UCSD-AML1 (cell line): ENCODE results near the gene CHMP6.
"Not testable (repeated sequence)": the region's sequence is repeated elsewhere in the genome, so short reads cannot be mapped to it uniquely, and the experiment has no call there.

ENCODE experiments used
- DNase-seq: peaks from one replicate; lab custom pipeline; 2025; ENCODE audit not compliant: unreplicated experiment; lab: John Stamatoyannopoulos, UW

The CHMP6 gene

DNA sequence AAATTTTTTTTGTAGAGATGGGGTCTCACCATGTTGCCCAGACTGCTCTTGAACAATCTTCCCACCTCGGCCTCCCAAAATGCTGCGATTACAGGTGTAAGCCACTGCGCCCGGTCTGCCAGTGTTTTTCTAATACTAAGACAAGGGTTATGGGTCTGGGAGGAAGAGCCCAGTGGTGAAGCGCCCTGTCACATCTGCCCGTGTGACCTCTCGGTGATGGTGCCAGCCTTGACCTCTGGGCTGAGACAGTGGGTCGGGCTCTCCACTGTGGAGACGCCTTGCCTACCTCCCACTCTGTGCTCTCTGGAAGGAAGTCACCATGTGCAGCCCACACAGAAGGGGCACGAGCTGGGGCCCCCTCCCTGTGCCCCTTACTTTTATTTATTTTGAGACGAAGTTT is 38.2 kb downstream of the CHMP6 start:
- DNase-seq, result no peak

DNA sequence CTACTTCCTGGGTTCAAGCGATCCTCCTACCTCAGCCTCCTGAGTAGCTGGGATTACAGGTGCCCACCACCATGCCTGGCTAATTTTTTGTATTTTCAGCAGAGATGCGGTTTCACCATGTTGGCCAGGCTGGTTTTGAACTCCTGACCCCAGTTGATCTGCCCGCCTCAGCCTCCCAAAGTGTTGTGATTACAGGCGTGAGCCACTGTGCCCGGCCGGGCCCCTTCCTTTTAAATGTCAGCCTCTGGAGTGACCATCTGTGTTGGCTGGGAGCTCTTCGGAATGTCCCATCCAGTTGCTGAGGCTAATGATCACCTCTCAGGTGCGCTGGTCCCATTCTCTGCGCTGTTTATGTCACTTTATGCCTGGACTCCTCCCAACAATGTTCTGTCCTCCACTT is 38.7 kb downstream of the CHMP6 start:
- not testable (repeated sequence) for DNase-seq

DNA sequence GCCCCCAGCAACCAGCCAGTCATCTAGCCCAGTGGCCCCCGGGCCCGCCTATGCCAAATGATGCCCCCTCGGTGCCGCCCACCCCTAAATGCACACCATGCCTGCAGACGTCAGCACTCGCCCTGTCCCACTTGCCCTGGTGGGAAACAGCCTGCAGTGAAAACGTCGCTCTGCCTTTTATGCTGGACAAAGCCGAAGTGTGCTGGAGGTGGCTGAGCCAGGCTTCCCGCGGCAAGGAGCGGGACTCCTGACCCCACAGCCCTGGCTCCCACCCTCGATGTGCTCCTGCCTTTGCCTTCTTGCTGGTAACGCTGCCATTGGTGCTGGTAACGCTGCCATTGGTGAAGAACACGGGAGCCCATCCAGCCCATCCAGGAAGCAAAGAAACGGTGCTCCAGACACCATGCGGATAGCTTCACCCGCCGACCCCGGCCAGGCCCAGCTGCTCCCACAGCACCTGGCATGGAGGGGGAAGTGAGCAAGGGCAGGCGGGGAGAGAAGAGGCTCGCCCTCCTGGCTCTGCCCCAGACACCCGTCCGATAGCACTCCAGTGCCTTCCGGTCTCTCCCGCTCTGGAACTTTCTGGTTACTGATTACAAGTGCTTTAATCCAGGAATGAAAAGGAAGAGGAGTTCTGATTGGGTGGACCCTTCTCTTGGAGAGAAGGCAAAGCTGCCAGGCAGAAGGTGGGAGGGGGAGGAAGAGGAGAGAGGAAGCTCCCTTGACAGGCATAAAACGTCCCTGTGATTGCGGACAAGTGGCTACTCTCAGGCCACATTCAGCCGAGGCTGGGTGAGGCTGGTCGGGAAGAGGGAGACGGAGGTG is 39.3 kb downstream of the CHMP6 start:
- DNase-seq, result no peak

DNA sequence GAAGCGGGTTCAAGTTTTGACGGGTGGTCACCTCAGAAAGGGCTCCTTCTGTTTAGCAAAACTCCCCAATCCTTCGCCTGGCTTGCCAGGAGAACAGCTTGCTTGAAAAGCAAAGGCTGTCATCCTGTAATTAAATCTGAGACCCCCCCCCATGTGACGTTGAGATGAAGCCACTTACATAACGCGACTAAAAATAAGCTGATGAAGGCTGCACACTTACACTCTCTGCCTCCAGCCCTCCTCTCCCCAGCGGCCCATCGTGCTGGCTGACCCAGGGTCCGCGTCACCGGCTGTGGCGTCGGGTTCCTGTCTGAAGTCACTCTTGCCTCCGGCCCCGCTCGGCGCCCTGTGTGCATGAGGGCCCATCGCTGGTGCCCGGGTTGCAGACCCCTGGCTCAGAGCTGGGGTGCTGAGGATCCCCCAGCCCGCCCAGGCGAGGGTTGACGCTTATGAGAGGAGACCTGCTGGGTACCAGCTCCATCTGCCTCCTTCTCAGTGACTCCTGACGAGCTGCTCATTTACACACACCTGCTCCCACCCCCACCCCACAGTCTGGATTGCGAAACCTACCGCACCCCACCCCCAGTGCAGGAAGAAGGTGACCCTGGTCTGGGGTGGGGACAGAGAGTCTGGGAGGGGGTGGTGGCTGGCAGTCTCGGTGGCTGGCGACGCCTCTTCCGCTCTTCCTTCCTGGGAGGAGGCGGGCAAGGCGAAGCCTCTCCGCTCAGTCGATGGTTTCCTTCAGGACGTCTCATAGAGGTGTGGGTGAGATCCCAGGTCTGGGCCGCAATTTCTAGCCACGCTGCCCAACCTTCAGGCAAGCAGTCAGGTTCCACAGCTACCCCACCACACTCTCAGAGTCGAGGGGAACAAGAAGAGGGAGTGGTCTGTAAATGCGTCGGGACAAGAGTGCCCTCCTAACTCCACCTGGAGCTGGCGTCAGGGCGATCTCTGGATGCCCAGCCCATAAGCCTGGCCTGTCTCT is 40.2 kb downstream of the CHMP6 start:
- DNase-seq, result peak; percentile 60

DNA sequence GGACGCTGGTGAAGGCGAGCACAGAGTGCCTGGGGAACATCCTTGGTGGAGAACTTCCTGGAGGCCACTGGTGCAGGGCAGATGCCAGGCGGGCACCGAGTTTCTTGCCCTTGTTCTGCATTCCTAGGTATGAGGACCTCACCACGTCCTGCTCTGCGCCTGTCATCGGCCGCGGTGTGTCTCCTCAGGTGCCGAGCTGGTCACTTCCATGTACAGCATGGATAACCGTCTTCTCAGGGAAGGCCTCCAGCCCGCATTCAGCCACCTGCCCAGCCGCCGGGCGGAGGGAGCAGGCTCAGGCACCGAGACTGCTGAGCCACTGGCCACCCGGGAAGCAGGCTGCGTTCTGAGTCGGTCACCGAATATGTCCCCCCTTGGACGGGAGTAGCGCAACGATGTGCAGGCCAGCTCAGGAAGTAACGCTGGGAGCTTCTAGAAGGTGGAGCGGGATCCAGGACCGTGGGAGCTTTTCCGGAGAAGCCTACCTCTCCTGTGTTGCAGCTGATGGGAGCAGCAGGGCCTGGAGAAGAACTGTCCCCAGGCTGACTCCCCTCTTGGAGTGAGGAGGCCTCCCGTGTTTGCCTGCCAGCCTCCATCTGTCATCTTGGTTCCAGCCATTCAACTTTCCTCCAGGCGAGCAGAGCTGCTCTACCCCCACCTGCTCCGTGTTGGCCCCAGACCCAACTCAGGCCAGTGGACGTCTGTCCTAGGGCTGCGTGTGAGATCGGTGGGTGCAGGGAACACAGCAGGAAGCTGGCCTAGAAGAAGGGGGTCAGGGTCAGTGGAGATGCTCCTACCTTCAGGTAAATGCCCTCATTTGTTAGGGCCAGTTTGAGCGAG is 41.2 kb downstream of the CHMP6 start:
- DNase-seq, result no peak

DNA sequence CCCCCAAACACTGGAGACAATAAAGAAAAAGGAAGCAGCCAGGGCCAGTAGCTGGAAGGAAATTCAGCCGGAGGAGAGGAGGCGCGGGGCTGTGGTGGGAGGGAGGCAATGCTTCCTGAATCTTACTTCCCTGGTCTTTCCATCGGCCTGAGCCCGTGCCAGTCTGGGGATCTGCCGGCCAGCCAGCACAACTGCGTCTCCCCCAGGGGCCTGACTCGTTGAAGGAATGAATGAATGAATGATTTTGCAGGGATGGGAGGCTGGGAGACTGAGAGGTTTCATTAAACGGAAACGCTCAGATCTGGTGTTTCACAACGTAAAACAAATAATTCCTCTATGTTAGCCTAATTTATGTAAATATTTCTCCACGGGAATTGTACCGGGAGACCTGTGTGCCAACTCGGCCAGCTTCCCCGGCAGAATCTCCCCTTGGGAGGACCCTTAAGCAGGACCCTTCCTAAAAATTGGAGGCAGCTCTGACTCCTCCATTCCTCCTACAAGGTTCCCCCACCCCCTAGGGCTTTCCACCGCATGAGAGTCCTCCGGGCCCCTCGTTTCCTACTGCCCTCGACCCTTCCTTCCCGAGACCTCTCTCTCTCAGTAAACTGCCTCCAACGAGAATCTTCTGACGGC is 42.0 kb downstream of the CHMP6 start:
- peak; percentile 61 for DNase-seq

DNA sequence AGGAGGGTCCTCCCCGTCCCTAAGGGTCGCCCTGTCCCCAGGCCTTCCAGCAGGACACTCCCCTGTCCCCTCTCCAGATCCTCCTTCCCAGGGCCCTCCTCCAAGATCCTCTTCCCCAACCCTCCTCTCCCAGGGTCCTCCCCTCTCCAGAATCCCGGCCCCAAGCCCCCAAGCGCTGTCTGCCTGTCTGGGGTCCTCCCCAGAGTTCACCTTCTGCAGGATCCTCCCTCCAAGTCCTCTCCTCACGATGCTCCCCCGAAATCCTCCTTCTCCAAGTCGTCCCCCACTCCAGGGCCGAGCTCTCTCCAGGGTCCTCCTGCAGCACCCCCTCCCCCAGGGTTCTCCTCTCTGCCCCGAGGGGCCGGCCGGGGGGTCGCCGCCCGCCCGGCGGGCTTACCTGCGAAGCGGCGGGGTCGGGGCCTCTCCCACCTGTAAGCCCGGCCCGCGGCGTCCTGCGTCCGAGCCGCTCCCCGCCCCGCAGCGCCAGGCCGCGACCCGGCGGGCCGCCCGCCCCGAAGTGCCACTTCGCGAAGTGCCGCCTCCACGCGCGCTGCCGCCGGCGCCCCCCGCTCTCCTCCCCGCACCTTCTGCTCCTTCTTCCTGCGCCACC is 42.6 kb downstream of the CHMP6 start:
- DNase-seq, result no peak

DNA sequence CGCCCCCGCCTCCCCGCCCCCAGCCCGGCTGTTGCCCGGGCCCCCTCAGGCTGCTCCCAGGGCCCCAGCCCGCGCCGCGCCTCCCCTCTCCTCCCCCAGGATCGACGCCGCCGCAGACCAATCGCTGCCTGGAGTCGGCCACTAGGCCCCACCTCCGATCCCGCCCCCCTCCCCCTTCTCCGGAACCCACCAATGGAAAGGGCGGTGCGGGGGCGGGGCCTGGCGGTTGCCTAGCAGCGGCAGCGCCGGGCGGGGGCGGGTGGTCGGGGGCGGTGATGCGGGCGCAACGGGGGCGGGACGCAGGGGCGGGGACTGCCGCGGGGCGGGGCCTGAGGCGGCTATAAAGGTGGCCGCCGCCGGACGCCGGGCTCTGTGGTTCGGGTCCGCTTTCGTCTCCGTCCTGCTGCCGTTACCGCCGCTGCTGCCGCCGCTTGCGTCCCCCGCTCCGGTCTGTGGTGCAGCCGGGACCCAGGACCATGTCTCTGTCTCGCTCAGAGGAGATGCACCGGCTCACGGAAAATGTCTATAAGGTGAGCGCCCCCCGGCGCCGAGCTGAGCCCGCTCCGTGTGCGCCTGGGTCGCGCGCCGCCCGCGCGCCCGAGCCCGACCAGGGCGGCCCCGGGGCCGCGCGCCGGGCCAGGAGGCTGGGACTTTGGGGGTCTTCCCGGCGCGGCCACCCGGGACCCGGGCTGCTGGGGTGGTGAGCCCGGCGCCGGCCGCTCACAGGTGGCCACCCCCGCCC is 43.3 kb downstream of the CHMP6 start, which contains the start of gene BAIAP2:
BAIAP2 (plus strand) TSS at position 373 of the 742 bp plus-strand sequence; CDS start at position 477, 104 bp downstream.
- DNase-seq, result peak; percentile 96

DNA sequence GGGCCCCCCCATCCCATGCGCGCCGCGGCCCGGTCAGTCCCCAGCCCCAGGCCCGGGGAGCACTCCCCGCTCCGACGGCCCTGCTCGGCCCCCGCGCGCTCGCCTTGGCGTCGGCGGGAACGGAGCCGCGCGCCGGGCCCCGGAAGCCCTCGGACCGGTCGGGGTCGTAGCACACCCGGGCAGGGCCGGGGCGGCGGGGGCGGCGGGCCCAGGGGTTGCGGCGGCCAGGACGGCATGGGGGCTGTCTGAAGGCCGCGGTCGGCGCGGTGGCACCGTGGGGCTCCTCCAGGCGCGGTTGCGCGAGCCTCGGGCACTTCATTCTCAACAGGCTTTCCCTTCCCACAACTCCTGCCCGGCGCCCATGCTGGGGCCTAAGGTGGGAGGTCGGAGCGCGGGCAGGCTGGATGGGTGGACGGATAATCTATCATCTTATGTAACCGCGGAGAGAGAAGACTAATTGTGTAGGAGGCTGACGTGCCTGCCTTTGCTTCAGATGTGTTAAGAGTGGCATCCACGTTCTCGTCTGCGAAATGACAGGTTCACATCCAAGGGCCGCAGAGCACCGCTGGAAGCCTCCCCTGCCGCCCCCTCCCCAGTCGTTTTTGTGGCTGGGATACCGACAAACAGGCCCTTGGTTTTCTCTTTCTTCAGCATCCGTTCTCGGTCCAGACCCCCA is 44.0 kb downstream of the CHMP6 start:
- no peak for DNase-seq

DNA sequence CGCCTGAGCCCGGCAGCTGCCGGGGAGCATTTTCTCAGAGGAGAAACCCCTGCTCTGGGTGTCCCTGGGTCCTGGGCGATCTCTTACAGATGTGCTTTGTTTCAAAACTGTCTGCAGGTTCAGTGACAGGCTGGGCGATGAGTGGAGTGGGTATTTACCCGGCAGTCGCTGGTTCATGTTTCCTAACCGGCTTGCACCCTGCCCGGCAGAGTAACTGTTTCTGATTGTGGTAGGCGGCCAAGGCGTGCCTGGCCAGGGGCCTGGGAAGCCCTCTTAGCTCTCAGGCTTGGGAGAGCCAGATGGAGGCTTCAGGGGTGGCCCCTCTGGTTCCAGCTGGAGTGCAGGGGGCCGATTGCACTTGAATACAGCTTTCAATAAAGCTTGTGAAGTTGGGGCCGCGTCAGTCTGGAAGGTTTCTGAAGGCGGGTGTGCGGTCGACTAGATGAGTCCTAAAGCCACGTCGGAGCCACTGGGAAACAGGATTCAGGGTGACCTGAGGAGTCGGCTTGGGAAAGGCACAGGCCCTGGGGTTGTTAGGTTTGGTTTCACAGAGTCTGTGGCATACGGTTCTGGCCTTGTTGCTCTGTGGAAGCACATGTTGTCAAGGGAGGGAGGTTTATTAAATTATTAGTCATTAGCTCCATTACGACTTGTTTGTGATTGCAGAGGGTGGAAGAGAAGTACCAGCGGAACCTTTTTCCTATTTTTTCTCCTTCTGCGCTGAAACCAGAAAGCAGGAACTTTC is 44.7 kb downstream of the CHMP6 start:
- DNase-seq, result no peak

DNA sequence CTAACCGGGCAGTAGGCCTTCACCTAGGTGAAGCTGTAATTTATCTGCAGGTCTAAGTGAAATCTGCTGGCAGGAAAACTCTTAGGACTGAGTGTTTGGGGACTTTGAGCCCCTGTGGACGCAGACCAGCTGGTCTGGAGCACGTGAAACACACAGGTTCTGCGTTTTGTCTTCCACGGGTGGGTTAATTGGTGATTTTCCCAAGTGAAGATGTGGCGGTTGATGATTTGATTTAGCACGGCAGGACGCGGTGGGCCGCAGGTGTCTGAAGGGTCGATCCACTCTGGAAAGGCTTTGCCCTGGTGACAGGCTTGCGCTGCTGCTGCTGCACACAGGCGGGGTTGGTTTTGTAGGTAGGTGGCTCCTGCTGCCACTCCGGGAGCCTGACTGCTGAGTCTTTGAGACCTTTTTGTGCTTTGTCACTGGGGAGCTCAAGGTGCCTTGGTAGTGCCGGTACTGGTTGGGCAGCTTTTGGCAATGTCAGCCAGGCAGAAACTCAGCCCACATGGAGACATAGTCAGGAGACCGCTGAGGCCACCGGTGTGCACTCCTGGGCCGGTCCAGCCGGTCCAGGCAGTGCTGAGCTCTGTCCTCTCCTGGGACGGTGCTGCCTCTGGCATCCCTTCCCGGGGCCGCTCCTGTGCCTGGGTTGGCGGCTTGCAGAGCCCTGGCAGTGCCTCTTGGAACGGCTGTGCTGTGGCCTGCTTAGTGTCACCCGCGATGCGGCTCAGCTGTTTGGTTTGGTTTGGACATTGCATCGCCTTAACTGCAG is 45.6 kb downstream of the CHMP6 start:
- DNase-seq, result no peak

DNA sequence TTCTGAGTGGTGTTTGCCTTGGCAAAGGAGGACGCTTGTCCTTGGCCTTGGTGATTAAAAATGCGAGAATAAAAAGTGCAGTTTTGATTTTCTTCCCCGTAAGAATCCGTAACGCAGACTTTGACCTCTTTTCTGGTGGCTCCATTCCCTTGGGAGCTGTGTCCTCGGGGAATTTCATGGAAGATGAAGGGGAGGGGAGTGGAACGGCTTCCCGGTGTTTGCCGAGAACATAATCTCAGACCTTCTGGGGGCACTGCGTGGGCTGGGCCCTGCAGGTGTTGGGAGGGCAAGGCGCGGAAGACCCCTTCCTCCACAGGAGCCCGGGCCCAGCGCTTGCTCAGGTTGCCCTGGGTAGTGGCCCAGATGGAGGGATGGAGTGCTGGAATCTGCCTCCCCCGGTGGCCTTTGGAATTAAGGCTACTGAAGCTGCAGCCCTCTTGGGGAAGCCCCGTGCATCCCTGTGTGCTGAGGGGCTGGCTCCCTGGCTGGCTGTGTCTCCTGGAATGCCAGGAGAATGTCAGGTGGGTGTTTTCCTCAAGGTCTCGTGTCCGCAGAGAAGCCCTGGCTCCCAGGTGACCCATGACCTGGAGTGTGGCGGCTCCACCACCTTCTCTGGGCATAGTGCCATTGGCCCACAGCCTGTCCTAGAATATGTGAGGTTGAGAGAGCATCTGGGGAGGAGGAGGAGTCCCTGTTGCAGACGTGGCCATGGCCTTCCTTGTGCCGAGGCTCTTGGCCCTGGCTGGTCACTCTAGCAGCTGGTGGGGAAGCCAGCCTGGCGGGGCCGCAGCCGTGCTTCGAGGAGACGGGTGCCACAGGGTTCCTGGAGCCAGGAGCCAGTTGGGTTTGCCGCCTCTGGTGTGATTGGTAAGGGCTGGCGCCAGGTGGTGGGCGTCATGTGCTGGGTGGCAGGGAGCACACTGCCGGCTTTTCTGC is 46.4 kb downstream of the CHMP6 start:
- no peak for DNase-seq

DNA sequence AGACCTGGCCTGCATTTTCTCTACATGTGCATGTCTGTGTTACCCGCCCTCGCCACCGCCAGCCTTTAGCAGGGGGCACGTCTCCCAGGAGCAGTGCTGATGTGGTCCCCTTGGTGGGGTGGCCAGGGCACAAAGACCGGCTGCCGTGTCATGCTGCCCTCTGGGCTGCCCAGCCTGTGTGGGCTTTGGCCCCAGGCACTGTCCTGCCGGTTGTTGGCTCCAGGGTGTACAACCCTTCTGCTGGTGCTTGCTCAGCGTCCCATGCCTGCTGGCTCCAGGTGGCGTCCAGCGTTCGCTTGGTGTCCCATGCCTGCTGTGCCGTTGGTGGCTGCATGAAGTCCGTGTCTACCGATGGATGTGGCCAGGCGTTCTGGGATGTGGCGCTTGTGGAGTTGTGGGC is 47.5 kb downstream of the CHMP6 start:
- DNase-seq, result no peak

DNA sequence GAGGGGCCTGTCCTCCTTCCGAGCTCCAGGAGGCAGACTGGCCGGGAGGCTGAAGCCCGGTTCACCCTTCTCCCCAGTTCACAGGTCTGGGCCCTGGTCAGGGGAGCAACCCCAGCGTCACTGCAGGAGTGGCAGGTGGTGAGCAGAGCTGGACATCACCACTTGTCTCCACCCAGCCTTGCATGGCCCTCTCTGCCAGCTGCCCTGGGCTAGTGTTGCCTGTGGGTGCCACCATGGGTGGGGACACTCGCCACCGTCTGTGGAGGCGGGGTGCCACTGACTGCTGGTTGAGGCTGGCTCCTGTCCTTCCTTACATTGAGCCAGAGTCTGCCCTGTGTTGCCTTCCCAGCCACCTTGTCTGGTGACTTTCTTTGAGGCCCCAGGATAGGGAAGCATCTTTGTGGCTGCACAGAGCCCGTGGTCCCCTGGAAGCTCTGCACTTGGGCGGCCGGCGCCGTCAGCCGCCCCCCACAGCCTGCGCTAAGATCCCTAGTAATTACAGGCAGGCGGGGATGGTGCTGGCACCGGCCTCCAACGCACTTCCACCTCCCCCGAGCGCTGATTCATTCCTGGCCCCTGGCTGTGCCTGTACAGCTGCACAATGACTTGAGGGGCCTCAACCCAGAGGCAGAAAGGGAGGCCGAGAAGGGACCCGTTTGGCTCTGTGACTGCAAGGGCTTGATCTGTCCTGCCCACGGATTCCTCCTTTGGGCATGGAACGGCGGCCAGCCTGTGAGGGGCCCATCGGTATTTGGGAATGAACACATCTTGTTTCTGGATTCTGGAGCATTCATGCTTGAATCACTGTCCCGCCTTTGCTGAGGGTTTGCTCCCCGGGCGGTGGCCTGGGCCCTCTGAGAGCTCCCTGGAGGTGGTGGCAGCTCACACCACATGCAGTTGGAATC is 48.5 kb downstream of the CHMP6 start:
- no peak for DNase-seq

DNA sequence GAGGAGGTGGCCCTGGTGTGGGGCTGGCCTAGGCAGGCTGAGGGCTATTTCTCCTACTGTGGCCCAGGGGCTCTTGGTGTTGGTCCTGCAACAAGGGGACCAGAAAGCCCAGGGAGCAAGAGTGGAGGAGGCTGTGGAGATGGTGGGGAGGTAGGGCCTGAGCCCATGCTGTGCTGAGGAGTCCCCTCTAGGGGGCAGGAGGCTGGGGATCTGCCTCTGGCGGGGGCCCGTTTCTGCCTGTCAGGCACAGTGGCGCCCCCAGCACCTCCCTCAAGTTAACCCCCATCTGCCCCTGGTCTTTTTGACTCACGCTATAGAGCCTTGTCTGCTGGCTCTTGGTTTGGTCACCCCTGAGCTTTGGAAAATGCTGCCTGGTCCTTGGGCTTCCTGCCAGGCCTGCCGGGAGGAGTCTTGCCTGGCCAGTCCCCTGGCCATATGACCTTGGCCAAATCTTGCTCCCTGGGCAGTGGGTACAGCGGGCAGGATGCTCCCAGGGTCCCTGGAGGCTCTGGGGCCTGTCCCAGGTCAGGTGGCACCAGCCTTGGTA is 49.2 kb downstream of the CHMP6 start:
- DNase-seq, result peak; percentile 37
